SK-N-SH (cell line): ENCODE measurements around the gene AAGAB. TPM values are rescaled to one million over a fixed set of nuclear protein-coding genes. Genes with fewer than 3 reads are reported as not detected.

Experiments used
- CTCF ChIA-PET: fragments of 300-600, 350-600 bp; formaldehyde crosslinking; extraction: SDS; loops from one replicate; lab custom pipeline; 2021; lab: Yijun Ruan, JAX
- POLR2A ChIA-PET: fragments of 350-600 bp; sonication (Branson Sonifier 250); formaldehyde crosslinking; extraction: SDS; loops from one replicate; lab custom pipeline; 2020; ENCODE audit warnings: antibody characterized with exemption, inconsistent platforms; lab: Yijun Ruan, JAX
- DNase-seq: peaks from one replicate; pipeline ENCODE4 v3.0.0; 2012
- H2AFZ ChIP-seq: fragments of 200-600 bp; sonication (generic); 2 replicates; pipeline ENCODE4 v1.8.1; 2016; ENCODE audit warnings: antibody characterized with exemption, mild to moderate bottlenecking, low read depth
- H3F3A ChIP-seq: fragments of 200-600 bp; sonication (generic); replicated peaks from 2 replicates; pipeline ENCODE3; 2016; ENCODE audit warnings: antibody characterized with exemption, mild to moderate bottlenecking; ENCODE audit not compliant: insufficient read depth
- H3K27ac ChIP-seq, 2 experiments: fragments of 200-500 bp in 1 of 2; fragments of 200-600 bp in 1 of 2; sonication (Bioruptor generic) in 1 of 2; sonication (generic), shearing (Covaris generic) in 1 of 2; 2 replicates each; pipeline versions ENCODE4 v1.5.1 to v1.6.1; 2014 to 2016; ENCODE audit warnings: low read depth in 2 of 2, inconsistent platforms in 1 of 2, low read length in 1 of 2, mild to moderate bottlenecking in 1 of 2, mixed read lengths in 1 of 2
- H3K27me3 ChIP-seq: fragments of 200-600 bp; sonication (generic), shearing (Covaris generic); 2 replicates; pipeline ENCODE4 v1.6.1; 2016; ENCODE audit warnings: mixed run types; ENCODE audit not compliant: insufficient read depth
- H3K36me3 ChIP-seq, 2 experiments: fragments of 200-500 bp in 1 of 2; fragments of 200-600 bp in 1 of 2; sonication (Bioruptor generic) in 1 of 2; sonication (generic) in 1 of 2; replicated peaks in 1 of 2; 2 replicates each; pipeline versions ENCODE3 to v1.5.1; 2014 to 2016; ENCODE audit warnings: low read length in 1 of 2, mild to moderate bottlenecking in 1 of 2; ENCODE audit not compliant: insufficient read depth in 2 of 2, control insufficient read depth in 1 of 2
- H3K4me1 ChIP-seq, 2 experiments: fragments of 200-500 bp in 1 of 2; fragments of 200-600 bp in 1 of 2; sonication (Bioruptor generic) in 1 of 2; sonication (generic), shearing (Covaris generic) in 1 of 2; 2 replicates each; pipeline versions ENCODE4 v1.5.1 to v1.6.1; 2014 to 2016; ENCODE audit warnings: low read depth in 1 of 2, low read length in 1 of 2, mixed run types in 1 of 2; ENCODE audit not compliant: insufficient read depth in 2 of 2, control insufficient read depth in 1 of 2
- H3K4me2 ChIP-seq: fragments of 200-600 bp; sonication (generic), shearing (Covaris generic); 2 replicates; pipeline ENCODE4 v1.6.1; 2017; ENCODE audit warnings: mixed run types
- H3K4me3 ChIP-seq, 2 experiments: fragments of 200-500 bp in 1 of 2; fragments of 200-600 bp in 1 of 2; sonication (Bioruptor generic) in 1 of 2; sonication (generic), shearing (Covaris generic) in 1 of 2; 2 replicates each; pipeline versions ENCODE4 v1.5.1 to v1.8.1; 2014 to 2016; ENCODE audit warnings: low read depth in 2 of 2, inconsistent platforms in 1 of 2, low read length in 1 of 2, mild to moderate bottlenecking in 1 of 2, mixed read lengths in 1 of 2, moderate library complexity in 1 of 2
- H3K79me2 ChIP-seq: fragments of 200-600 bp; sonication (generic); 2 replicates; pipeline ENCODE4 v1.8.1; 2017; ENCODE audit warnings: mild to moderate bottlenecking; ENCODE audit not compliant: insufficient read depth
- H3K9ac ChIP-seq: fragments of 200-600 bp; sonication (generic); 2 replicates; pipeline ENCODE4 v1.6.1; 2017; ENCODE audit warnings: mixed run types
- H3K9me2 ChIP-seq: fragments of 200-600 bp; sonication (generic); 2 replicates; pipeline ENCODE4 v1.6.1; 2017; ENCODE audit warnings: mixed run types
- H3K9me3 ChIP-seq: fragments of 200-600 bp; sonication (generic); 2 replicates; pipeline ENCODE4 v1.6.1; 2017; ENCODE audit warnings: mixed run types, mild to moderate bottlenecking, moderate library complexity
- H4K20me1 ChIP-seq: fragments of 200-600 bp; sonication (generic); 2 replicates; pipeline ENCODE4 v1.6.1; 2017; ENCODE audit warnings: mild to moderate bottlenecking, mixed run types; ENCODE audit not compliant: insufficient read depth
- ELF1 ChIP-seq: IDR thresholded peaks from 2 replicates; pipeline ENCODE4 v1.4.0; 2012
- EP300 ChIP-seq, 2 experiments: IDR thresholded peaks; 2 replicates each; pipeline versions ENCODE4 v1.4.0 to v1.6.1; 2012; ENCODE audit warnings: borderline replicate concordance in 1 of 2, low read depth in 1 of 2, low read length in 1 of 2
- EZH2phosphoT487 ChIP-seq: fragments of 200-600 bp; sonication (generic); IDR thresholded peaks from 2 replicates; pipeline ENCODE4 v1.6.1; 2017; ENCODE audit warnings: low read depth, mixed run types, mild to moderate bottlenecking, antibody characterized with exemption, moderate library complexity, borderline replicate concordance
- FOXJ3 ChIP-seq: sonication (generic); formaldehyde crosslinking; IDR thresholded peaks from 2 replicates; pipeline ENCODE4 v1.5.1; 2020; ENCODE audit warnings: mild to moderate bottlenecking, missing genetic modification reagents
- GATA2 ChIP-seq: sonication (generic); formaldehyde crosslinking; IDR thresholded peaks from 2 replicates; pipeline ENCODE4 v1.5.0; 2020; ENCODE audit warnings: mild to moderate bottlenecking, missing genetic modification reagents
- MEF2A ChIP-seq: IDR thresholded peaks from 2 replicates; pipeline ENCODE4 v1.4.0; 2012; ENCODE audit warnings: low read depth, borderline replicate concordance
- NFIC ChIP-seq: IDR thresholded peaks from 2 replicates; pipeline ENCODE4 v1.4.0; 2012; ENCODE audit warnings: borderline replicate concordance
- POLR2AphosphoS5 ChIP-seq: IDR thresholded peaks from 2 replicates; pipeline ENCODE4 v1.6.1; 2012; ENCODE audit warnings: low read depth, low read length
- RFX5 ChIP-seq: IDR thresholded peaks from 2 replicates; pipeline ENCODE4 v1.6.1; 2012; ENCODE audit warnings: mild to moderate bottlenecking, improper control_type of control experiment, low read length
- SMC3 ChIP-seq: IDR thresholded peaks from 2 replicates; pipeline ENCODE4 v1.6.1; 2012; ENCODE audit warnings: low read depth, low read length, improper control_type of control experiment
- TAF1 ChIP-seq: IDR thresholded peaks from 2 replicates; pipeline ENCODE4 v1.6.1; 2012; ENCODE audit warnings: low read depth, mild to moderate bottlenecking, low read length, moderate library complexity, borderline replicate concordance
- TCF12 ChIP-seq: IDR thresholded peaks from 2 replicates; pipeline ENCODE4 v1.4.0; 2012
- TEAD4 ChIP-seq: IDR thresholded peaks from 2 replicates; pipeline ENCODE4 v1.4.0; 2012; ENCODE audit warnings: mild to moderate bottlenecking, borderline replicate concordance; ENCODE audit not compliant: insufficient read depth
- YY1 ChIP-seq: IDR thresholded peaks from 2 replicates; pipeline ENCODE4 v1.4.0; 2012; ENCODE audit warnings: low read depth, mild to moderate bottlenecking
- WGBS: methylation state at CpG from one replicate; pipeline ENCODE4 v1.1.6; 2017; ENCODE audit warnings: low lambda C conversion rate; 5-methylcytosine and 5-hydroxymethylcytosine counted together
- polyA plus RNA-seq, 3 experiments: library from polyadenylated mRNA; depleted of rRNA; stranded (reverse); fragments of >200 nt; gene quantifications; 2 replicates each; pipeline ENCODE4 v1.2.3, GENCODE V29; 2012
- TF ChIP-seq, protein P1 (sequence below): IDR thresholded peaks from 2 replicates; pipeline ENCODE4 v1.4.0; 2012; ENCODE audit warnings: low read depth, borderline replicate concordance
- TF ChIP-seq, protein P2 (sequence below): IDR thresholded peaks from 2 replicates; pipeline ENCODE4 v1.4.0; 2012; ENCODE audit warnings: low read depth, borderline replicate concordance
- TF ChIP-seq, protein P3 (sequence below): IDR thresholded peaks from 2 replicates; pipeline ENCODE4; 2012

AAGAB gene
- polyA plus RNA-seq, 1 of the 3 experiments (the other 2 are of a cell fraction) = 24.9 TPM

DNA sequence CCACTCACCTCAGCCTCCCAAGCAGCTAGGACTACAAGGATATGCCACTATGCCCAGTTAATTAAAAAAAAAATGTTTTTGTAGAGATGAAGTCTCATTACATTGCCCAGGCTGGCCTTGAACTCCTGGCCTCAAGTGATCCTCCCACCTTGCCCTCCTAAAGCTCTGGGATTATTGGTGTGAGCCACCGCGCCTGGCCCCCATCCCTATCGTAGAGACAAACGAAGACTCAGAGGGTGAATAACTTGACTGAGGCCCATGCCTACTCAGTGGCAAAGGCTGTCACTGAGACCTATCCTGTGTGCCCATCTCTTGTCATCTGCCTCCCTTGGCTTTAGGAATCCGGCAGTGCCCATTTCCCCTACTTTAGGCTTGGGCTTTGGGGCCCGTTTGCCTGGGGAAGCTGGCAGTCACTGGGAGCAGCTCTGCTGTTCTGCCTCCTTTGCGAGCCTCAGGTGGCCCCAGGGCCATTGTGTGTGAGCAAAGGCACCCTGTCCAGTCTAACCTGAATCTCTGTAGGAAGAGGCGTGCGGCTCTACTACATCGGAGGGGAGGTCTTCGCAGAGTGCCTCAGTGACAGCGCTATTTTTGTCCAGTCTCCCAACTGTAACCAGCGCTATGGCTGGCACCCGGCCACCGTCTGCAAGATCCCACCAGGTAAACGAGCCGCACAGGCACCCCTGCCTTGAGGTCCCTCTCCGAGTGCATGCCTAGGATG, 70.1 kb downstream of the AAGAB start:
- Histone ChIP-seq H3K27ac (no peak overlapping the region), H3K36me3 (peaks cover 20 to 26% of the 10 kb centered on the region in 2 experiments), H3K4me1 (peaks cover 14 to 33% of the 10 kb centered on the region in 2 experiments), H2AFZ (no peak overlapping the region), H3K9me2 (no peaks in the 10 kb centered on the region), H3K4me3 (no peak overlapping the region), H3K4me2 (no peak overlapping the region), H3K9me3 (no peaks in the 10 kb centered on the region), H3K79me2 (peaks cover 18% of the 10 kb centered on the region), H3K27me3 (no peaks in the 10 kb centered on the region), H4K20me1 (no peaks in the 10 kb centered on the region), H3K9ac (no peak overlapping the region), H3F3A (peaks cover 14% of the 10 kb centered on the region)
- POLR2A ChIA-PET = no interaction called here
- CTCF ChIA-PET = interaction anchor here (0.6 kb wide), 1 partner anchor 54 kb away, joined by 3 read pairs; no protein-coding TSS in a partner anchor
- WGBS = 97% methylated on average over 18 of the region's 18 CpGs
- no peak for DNase-seq
- TF ChIP-seq YY1 (no peak), EZH2phosphoT487 (no peak), TAF1 (no peak), EP300 (IDR thresholded peaks at IDR 0.05; ENCODE audit: borderline replicate concordance in 1 of 2, low read depth in 1 of 2, low read length in 1 of 2) (no peak), GATA2 (no peak), TCF12 (no peak), FOXJ3 (CRISPR knock-in tag) (no peak), RFX5 (no peak), ELF1 (no peak), TEAD4 (no peak), MEF2A (no peak)
- TF ChIP-seq, protein P1, sequence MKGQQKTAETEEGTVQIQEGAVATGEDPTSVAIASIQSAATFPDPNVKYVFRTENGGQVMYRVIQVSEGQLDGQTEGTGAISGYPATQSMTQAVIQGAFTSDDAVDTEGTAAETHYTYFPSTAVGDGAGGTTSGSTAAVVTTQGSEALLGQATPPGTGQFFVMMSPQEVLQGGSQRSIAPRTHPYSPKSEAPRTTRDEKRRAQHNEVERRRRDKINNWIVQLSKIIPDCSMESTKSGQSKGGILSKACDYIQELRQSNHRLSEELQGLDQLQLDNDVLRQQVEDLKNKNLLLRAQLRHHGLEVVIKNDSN = no peak

DNA sequence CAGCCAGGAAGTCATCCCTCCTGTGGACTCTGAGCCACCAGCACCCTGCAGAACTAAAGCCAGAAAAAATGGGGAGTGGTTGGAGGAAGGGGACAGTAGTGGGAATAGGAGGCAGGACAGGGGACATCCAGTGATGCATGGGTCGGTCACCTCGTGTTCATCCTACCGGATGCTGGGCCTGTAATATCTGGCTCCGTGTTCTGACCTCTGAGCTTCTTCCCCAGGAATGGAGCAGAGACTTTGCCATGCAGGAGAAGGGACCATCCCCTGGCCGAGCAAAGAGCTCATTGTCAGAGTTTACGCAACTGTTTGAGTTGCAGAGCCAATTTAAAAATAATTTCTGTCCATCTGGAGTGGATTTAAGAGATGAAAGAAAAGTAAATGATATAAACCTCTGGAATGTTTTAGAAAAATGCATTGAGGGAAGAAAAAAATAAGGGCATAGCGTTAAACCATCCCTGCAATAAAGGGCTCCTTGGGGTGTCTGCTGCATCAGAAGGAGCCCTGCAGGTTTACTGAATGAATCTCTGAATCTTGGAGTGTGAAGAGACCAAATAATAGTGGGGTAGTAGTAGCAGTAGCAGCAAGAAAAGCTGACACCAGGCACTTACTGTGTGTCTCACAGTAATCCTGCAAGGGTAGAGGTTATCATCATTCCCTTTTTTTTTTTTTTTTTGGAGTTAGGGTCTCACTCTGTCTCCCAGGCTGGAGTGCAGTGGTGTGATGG, 70.9 kb downstream of the AAGAB start:
- no peak overlapping the region for H3K4me2 ChIP-seq
- WGBS = 74% methylated on average over 7 of the region's 7 CpGs
- no peak for DNase-seq
- H3K9me2 ChIP-seq = no peaks in the 10 kb centered on the region
- H4K20me1 ChIP-seq = no peaks in the 10 kb centered on the region
- peaks cover 16 to 20% of the 10 kb centered on the region in 2 experiments for H3K36me3 ChIP-seq
- H3K9me3 ChIP-seq = no peaks in the 10 kb centered on the region
- H3K4me1 ChIP-seq = peaks cover 14 to 34% of the 10 kb centered on the region in 2 experiments; a peak in 3 of 4 replicates
- peak overlapping the region in 1 of 2 experiments; percentile 19; a peak in 1 of 4 replicates for H3K27ac ChIP-seq
- H3F3A ChIP-seq = peaks cover 14% of the 10 kb centered on the region
- CTCF ChIA-PET = no interaction called here
- H3K9ac ChIP-seq = no peak overlapping the region
- peaks cover 19% of the 10 kb centered on the region for H3K79me2 ChIP-seq
- no peak overlapping the region for H2AFZ ChIP-seq
- no peaks in the 10 kb centered on the region for H3K27me3 ChIP-seq
- POLR2A ChIA-PET = no interaction called here
- H3K4me3 ChIP-seq = no peak overlapping the region
- TF ChIP-seq POLR2AphosphoS5 = peak; percentile 46; the same call in 1 of the 2 replicates
- peak; percentile 82 for TF ChIP-seq TCF12
- TF ChIP-seq NFIC = peak; percentile 14; the same call in 1 of the 2 replicates
- no peak for TF ChIP-seq SMC3
- TF ChIP-seq, protein P2, sequence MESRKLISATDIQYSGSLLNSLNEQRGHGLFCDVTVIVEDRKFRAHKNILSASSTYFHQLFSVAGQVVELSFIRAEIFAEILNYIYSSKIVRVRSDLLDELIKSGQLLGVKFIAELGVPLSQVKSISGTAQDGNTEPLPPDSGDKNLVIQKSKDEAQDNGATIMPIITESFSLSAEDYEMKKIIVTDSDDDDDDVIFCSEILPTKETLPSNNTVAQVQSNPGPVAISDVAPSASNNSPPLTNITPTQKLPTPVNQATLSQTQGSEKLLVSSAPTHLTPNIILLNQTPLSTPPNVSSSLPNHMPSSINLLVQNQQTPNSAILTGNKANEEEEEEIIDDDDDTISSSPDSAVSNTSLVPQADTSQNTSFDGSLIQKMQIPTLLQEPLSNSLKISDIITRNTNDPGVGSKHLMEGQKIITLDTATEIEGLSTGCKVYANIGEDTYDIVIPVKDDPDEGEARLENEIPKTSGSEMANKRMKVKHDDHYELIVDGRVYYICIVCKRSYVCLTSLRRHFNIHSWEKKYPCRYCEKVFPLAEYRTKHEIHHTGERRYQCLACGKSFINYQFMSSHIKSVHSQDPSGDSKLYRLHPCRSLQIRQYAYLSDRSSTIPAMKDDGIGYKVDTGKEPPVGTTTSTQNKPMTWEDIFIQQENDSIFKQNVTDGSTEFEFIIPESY = no peak
- no peak for TF ChIP-seq EP300 (IDR thresholded peaks at IDR 0.05; ENCODE audit: borderline replicate concordance in 1 of 2, low read depth in 1 of 2, low read length in 1 of 2)
- TF ChIP-seq, protein P3, sequence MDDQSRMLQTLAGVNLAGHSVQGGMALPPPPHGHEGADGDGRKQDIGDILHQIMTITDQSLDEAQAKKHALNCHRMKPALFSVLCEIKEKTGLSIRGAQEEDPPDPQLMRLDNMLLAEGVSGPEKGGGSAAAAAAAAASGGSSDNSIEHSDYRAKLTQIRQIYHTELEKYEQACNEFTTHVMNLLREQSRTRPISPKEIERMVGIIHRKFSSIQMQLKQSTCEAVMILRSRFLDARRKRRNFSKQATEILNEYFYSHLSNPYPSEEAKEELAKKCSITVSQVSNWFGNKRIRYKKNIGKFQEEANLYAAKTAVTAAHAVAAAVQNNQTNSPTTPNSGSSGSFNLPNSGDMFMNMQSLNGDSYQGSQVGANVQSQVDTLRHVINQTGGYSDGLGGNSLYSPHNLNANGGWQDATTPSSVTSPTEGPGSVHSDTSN = no peak
